ENCODE data around the gene HES4. TPM values are rescaled to one million over a fixed set of nuclear protein-coding genes. Genes with fewer than 3 reads are reported as not detected.

HES4 gene
- total and polyA plus RNA-seq, 4 donors, result 13.5 to 47.9 (median 27.1) TPM

GRCh38 chr1:1037366-1038327, 37.8 kb upstream of the HES4 start:
- H3K9me3 ChIP-seq (ENCODE audit: control insufficient read depth in 4 of 4, insufficient read depth in 3 of 4, low read length in 3 of 4), result peaks cover 0 to 6% (median 0%) of the 10 kb centered on the region in 4 donors
- 85 to 87% methylated on average over 30 of the region's 30 CpGs for WGBS, 2 donors
- peaks cover 0 to 26% (median 6%) of the 10 kb centered on the region in 5 donors for H3K4me1 ChIP-seq (ENCODE audit: control insufficient read depth in 5 of 5, insufficient read depth in 5 of 5, low read length in 5 of 5)
- H3K4me3 ChIP-seq, result no peak overlapping the region
- H3K27me3 ChIP-seq (ENCODE audit: control insufficient read depth in 3 of 3, insufficient read depth in 3 of 3, low read length in 2 of 3), result peaks cover 0 to 9% (median 6%) of the 10 kb centered on the region in 3 donors
- ATAC-seq (ENCODE audit: insufficient read depth, low FRiP score), result no peak
- H3K27ac ChIP-seq (ENCODE audit: low read depth in 1 of 2, low read length in 1 of 2), result no peak overlapping the region
- peaks cover 0 to 10% (median 2%) of the 10 kb centered on the region in 4 donors for H3K36me3 ChIP-seq (ENCODE audit: control insufficient read depth in 4 of 4, insufficient read depth in 4 of 4, low read length in 4 of 4)
- H3K9ac ChIP-seq (ENCODE audit: insufficient read depth in 1 of 2, low read length in 2 of 2), result no peak overlapping the region
- no peak for DNase-seq
- TF ChIP-seq CTCF (IDR thresholded peaks at IDR 0.05; ENCODE audit: control extremely low read depth, extremely low read depth), result no peak

GRCh38 chr1:1035291-1035943, 35.5 kb upstream of the HES4 start:
- H3K4me1 ChIP-seq (ENCODE audit: control insufficient read depth in 5 of 5, insufficient read depth in 5 of 5, low read length in 5 of 5), result peaks cover 0 to 32% (median 10%) of the 10 kb centered on the region in 5 donors
- no peak for TF ChIP-seq CTCF (IDR thresholded peaks at IDR 0.05; ENCODE audit: control extremely low read depth, extremely low read depth)
- H3K9me3 ChIP-seq (ENCODE audit: control insufficient read depth in 4 of 4, insufficient read depth in 3 of 4, low read length in 3 of 4), result peaks cover 0 to 2% (median 0%) of the 10 kb centered on the region in 4 donors
- no peak overlapping the region for H3K9ac ChIP-seq (ENCODE audit: insufficient read depth in 1 of 2, low read length in 2 of 2)
- WGBS, 2 donors, result 86 to 90% methylated on average over 19 of the region's 19 CpGs
- DNase-seq (no peak), ATAC-seq (ENCODE audit: insufficient read depth, low FRiP score) (no peak)
- peaks cover 0 to 4% (median 0%) of the 10 kb centered on the region in 4 donors for H3K36me3 ChIP-seq (ENCODE audit: control insufficient read depth in 4 of 4, insufficient read depth in 4 of 4, low read length in 4 of 4)
- H3K4me3 ChIP-seq, result no peak overlapping the region
- H3K27ac ChIP-seq (ENCODE audit: low read depth in 1 of 2, low read length in 1 of 2), result no peak overlapping the region
- peaks cover 0 to 9% (median 6%) of the 10 kb centered on the region in 3 donors for H3K27me3 ChIP-seq (ENCODE audit: control insufficient read depth in 3 of 3, insufficient read depth in 3 of 3, low read length in 2 of 3)

- Histone ChIP-seq H3K27me3 (ENCODE audit: control insufficient read depth in 3 of 3, insufficient read depth in 3 of 3, low read length in 2 of 3) (peaks cover 0 to 7% (median 6%) of the 10 kb centered on the region in 3 donors), H3K36me3 (ENCODE audit: control insufficient read depth in 4 of 4, insufficient read depth in 4 of 4, low read length in 4 of 4) (peaks cover 0 to 4% (median 0%) of the 10 kb centered on the region in 4 donors), H3K4me1 (ENCODE audit: control insufficient read depth in 5 of 5, insufficient read depth in 5 of 5, low read length in 5 of 5) (peaks cover 0 to 25% (median 5%) of the 10 kb centered on the region in 5 donors), H3K27ac (ENCODE audit: low read depth in 1 of 2, low read length in 1 of 2) (no peak overlapping the region), H3K9me3 (ENCODE audit: control insufficient read depth in 4 of 4, insufficient read depth in 3 of 4, low read length in 3 of 4) (peaks cover 0 to 2% (median 0%) of the 10 kb centered on the region in 4 donors), H3K4me3 (no peak overlapping the region), H3K9ac (ENCODE audit: insufficient read depth in 1 of 2, low read length in 2 of 2) (no peak overlapping the region)
- ATAC-seq (ENCODE audit: insufficient read depth, low FRiP score) (no peak), DNase-seq (no peak)
- 41 to 68% methylated on average over 30 of the region's 30 CpGs for WGBS, 2 donors
- TF ChIP-seq CTCF (IDR thresholded peaks at IDR 0.05; ENCODE audit: control extremely low read depth, extremely low read depth), result no peak
Observed at GRCh38 chr1:1034439-1034781, 34.5 kb upstream of the HES4 start.
